ENCODE results near the gene MCEMP1.

Gene MCEMP1

GRCh38 chr19:7699003-7699402, 22.1 kb downstream of the MCEMP1 start:
- no peak for DNase-seq

DNA sequence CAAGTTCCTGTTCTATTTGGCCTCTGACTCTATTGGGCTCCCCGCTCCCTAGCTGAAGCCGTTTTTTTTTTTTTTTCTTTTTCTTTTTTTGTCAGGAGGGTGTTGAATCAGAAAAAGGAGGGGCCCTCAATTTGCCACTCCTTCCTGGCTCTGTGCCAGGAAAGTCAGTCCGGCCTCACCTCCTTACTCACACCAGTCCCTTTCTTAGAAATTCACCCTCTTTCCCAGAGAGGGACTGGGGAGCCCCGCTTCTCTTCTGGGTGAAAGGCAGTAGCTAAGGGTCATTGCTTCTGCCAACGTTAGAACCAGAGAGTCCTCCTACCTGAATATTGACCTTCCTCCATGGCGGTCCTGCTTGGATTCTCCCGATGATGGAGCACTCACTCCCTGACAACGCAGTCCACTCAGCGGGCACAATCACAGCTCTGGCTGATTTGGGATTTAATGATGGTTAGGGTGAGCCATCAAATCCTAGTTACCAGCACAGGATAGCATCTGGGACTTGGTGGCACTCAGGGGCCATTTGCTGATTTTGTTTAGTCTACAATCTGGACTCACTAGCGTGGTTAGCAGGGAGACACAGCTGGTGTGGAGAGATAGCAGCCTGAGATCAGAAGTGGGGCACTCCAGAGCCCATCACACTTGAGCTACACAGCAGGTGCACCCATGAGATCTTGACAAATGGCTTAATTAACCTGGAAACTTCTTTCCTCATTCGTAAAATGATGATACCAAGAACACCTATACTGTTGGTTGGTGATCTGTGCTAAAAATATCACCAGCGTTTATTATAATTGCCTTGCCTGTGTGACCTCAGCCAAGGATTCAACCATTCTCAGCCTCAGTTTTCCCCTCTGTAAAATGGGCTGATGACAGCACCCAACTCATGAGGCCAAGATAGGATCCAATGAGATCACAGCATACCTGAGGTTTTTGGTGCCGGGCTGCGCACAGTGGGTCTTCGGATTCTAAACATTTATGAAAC, 22.8 kb downstream of the MCEMP1 start:
- no peak for DNase-seq

- DNase-seq = no peak
These were observed 24.3 kb downstream of the MCEMP1 start for GRCh38 chr19:7701049-7701653.

DNA sequence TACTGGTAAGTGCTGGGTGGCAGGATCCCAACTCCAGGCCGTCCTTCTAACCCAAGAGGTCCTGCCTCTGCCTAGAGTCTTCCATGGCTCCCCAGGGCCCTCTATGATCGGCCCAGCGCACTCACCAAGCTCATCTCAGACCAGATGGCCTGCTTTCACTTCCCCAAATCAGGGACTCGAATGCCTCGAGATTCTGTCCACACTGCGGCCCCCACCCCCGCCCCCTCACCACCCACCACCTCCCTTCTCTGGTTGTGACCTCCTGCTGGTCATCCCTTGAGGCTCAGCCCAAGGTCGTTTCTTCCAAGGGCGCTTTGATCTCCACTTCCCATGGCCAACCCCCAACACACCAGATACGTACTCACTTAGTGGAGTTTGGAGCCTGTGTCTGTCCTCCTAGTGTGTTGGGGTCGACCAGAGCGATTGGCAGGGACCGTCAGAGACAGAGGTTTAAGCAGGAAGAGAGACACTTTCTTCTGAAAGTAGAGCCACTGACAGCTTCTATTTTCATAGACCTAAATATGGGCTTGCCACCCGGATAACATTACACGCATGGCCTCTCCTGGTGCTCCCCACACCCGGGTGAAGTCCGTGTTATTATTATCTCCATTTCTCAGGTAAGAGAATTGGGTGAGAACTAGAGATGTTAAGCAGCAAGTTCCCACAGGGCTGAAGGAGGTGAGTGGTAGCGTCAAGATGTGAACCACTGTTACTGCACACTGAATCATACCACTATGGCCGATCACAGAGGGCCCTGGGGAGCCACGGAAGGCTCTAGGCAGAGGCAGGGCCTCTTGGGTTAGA, 25.0 kb downstream of the MCEMP1 start, which contains the start of gene FCER2:
TSS of gene FCER2 (minus strand) at position 478 of the 804 bp plus-strand sequence. CDS start 2,371 bp downstream, outside the sequence.
- DNase-seq = no peak

- no peak for DNase-seq
These were observed 26.4 kb downstream of the MCEMP1 start for GRCh38 chr19:7703332-7703731.

GRCh38 chr19:7704280-7705060, 27.6 kb downstream of the MCEMP1 start:
- DNase-seq = no peak

DNA sequence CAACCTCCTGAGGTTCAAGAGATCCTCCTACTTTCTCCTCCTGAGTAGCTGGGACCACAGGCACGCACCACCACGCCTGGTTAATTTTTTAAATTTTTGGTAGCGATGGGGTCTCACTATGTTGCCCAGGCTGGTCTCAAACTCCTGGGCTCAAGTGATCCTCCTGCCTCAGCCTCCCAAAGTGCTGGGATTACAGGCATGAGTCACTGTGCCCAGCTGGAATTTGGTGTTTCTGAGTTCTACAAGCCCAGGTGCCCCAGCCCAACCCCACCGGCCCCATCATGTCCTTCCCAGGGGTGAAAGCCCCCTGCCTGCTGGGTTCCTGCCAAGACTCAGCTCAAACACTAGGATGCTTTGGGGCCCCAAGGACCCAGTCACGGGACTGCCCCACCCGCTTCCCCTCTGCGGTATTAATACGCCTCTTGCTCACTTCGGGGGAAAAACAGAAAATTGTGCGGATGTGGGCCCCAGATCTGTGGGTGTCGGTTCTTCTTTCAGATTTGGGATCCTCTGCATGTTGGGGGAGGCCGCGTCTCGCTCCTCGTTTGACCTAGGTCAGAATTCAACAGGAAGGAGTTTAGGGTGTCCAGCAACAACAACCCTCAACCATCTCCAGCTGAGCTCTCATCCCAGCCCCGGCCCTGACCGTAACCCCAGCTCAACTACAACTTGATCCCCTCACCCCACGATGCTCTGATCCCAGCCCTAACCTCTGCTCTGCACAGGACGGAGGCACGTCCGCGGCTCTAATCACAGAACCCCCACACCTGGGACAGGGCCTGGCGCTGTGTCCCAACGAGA, 28.7 kb downstream of the MCEMP1 start:
- DNase-seq = no peak

DNA sequence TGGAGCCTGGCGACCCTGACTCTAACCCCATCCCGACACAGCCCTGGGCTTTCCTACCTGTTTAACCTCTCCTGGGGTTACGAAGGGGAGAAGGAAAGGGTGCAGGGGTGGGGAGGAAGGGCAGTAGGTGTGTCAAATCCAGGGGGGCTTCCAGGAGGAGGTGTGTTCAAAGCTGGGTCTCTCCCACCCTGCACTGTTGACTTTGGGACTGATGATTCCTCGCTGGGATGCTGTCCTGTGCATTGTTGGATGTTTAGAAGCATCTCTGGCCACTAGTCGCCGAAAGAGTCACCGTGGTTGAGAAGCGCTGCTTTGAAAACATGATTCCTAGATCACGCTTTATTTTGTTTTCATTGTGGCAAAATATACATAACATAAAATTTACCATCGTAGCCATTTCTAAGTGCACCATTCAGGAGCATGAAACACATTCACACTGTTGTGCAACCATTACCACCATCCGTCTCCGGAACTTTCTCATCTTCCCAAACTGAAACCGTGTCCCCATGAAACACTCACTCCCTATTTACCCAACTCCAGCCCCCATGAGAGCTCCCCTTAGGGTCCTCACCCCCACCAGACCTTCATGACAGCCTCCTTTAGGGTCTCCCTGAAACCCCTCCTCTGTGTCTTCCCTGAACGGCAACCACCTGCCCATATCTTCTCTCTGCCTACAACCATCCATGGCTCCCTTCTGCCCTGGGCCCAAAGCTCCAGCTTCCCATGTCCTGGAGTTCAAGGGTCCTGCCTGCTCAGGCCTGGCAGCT, 29.5 kb downstream of the MCEMP1 start:
- DNase-seq = no peak

- DNase-seq = no peak
These were observed 30.1 kb downstream of the MCEMP1 start for GRCh38 chr19:7706955-7707456.

DNA sequence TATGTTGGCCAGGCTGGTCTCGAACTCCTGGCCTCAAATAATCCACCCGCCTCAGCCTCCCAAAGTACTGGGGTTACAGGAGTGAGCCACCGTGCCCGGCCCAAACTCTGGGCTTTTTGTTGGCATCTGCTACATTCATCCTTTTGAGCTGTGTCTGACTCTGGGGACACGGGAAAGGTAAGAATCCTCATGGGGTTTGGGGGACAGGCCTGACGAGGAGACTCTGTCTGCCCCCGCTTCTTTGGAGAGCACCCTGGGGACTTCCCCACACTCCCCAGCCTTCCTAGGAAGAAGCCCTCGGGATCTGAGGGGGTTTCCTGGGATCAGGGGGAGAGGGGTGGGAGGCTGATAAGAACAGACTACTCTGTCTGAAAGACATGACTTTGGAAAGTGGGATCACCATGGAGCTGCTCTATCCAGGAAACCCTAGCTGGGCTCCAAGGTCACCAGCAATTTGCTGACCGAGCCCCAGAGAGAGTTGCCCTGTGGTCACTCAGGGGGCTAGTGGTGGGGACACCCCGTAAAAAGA, 33.1 kb downstream of the MCEMP1 start:
- no peak for DNase-seq

GRCh38 chr19:7710616-7711015, 33.7 kb downstream of the MCEMP1 start:
- no peak for DNase-seq

DNA sequence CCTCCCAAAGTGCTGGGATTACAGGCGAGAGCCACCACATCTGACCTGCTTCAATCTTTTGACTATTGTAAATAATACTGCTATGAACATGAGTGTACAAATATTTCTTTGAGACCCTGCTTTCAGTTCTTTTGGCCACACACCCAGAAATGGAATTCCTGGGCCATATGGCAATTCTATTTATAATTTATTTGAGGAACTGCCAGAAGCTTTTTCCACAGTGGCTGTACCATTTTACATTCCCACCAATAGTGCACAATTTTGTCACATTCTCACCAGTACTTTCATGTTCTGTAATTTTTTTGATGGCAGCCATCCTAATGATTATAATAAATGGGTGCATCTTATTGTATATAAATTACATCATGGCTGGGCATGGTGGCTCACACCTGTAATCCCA, 38.8 kb downstream of the MCEMP1 start:
- no peak for DNase-seq

DNA sequence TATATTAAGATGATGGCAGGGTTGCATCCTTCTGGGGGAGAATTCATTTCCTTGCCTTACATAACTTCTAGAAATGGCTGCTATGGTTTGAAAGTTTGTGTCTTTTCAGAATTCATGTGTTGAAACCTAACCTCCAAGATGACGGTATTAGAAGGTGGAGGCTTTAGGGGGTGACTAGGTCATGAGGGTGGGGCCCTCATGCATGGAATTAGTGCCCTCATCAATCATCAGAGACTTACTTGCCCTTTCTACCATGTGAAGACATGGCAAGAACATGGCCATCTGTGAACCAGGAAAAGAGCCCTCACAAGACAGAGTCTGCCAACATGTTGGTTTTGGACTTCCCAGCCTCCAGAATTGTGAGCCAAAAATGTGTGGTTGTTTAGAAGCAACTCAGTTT, 39.9 kb downstream of the MCEMP1 start:
- no peak for DNase-seq

GRCh38 chr19:7718668-7719067, 41.8 kb downstream of the MCEMP1 start:
- DNase-seq = no peak

GRCh38 chr19:7720351-7720750, 43.5 kb downstream of the MCEMP1 start:
- no peak for DNase-seq

GRCh38 chr19:7722231-7722651, 45.4 kb downstream of the MCEMP1 start:
- DNase-seq = no peak

DNA sequence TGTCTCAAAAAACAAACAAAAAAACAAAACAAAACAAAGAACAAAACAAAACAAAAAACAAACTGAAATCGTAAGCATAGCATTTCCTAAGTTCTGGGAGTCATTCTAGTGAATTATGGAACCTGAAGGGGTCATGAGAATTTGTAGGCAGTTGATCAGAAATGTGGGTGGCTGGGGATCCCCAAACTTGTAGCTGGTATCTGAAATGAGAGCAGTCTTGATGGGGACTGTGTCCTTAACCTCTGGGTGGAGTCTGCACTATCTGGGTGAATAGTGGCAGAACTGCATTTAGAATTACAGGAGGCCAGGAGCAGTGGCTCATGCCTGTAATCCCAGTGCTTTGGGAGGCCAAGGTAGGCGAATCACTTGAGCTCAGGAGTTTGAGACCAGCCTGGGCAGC, 48.9 kb downstream of the MCEMP1 start:
- no peak for DNase-seq

GRCh38 chr19:7729211-7729610, 52.3 kb downstream of the MCEMP1 start:
- DNase-seq = no peak

All from NCI-H1694 treated with DMSO at 0.1 percent for 48 hours (cell line).